HG03520 (cell line): ENCODE results near the gene NOL4L.

Experiments
- ATAC-seq: cut with Tn5 transposase; IDR thresholded peaks from one replicate; pipeline ENCODE4 v1.9.1; 2021; ENCODE audit warnings: mild to moderate bottlenecking, moderate library complexity; ENCODE audit not compliant: unreplicated experiment

The NOL4L gene

GRCh38 chr20:32543570-32544259, 41.4 kb downstream of the NOL4L start:
- no peak for ATAC-seq

- ATAC-seq: no peak
These were observed 42.9 kb downstream of the NOL4L start for GRCh38 chr20:32542259-32542615.

- no peak for ATAC-seq
These were observed 43.5 kb downstream of the NOL4L start for GRCh38 chr20:32541323-32542258.

DNA sequence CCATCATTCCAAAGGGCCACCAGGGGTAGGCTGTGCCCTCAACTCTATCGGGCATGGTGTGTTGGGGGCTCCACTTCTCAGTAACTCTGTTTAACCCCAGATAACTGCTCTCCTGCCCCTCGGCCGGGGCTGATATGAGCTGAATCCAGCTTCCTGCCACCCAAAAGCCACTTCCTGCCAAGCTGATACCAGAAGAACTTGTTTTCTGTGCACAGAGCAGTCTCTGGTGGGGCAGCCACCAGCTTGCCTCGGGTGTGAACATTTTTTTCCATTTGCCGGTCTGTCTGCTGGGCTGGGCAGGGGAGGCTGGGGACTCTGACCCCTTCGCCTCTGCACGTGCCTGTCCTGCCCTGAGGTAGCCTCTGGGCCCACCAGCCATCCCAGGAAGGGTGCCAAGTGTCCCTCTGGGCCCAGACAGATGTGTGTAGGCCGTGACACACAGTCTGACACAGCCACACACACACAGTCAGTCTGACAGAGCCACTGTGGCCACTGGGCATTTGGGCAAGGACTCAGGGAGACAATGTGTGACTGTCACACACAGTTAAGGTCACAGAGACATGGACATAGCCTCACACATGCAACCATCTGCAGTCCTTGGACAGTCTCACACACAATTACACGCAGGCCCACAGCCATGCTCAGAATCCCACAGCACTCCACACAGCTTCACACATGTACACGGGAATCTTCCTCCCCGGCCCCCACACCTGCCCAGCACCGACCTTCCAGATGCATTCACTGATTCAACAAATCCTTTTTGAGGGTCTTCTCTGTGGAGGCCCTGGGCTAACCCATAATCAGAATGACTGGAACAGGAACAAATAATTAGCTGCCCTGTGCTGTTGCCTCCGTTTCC, 45.1 kb downstream of the NOL4L start:
- no peak for ATAC-seq

DNA sequence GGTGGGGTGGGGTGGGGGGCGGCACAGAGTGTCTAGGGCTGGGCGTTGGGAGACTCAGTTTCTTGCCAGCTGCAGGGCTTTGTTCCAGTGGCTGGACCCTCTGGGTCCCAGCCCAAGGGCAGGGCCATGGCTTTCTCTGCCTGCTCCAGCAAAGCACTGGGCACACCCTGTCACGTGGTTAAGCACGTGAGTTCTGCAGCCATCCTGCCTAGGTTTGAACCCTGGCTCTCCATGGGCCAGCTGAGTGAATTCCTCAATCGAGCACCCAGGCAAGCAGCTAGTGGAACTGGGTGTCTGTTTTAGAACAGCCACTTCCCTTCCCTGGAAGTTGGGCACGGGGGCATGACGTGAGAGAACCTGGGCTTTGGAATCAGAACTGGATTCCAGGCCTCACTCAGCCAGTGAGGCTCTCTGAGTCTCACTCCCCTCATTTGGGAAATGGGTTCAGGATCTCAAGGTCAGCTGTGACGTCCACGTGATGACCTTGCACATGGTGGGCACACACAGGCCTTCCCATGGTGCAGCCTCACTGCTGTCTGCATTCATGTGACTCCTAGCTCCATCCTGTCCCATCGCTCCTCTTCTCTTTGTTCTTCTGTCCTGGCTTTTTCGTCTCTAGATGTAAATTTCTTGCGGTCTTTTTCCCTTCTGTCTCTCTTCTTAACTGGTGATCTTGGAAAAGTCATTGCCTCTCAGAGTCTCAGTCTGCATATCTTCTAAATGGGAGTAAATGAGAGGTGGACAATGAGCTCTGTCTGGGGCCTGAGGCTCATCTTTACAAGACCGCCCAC, 45.9 kb downstream of the NOL4L start:
- no peak for ATAC-seq

DNA sequence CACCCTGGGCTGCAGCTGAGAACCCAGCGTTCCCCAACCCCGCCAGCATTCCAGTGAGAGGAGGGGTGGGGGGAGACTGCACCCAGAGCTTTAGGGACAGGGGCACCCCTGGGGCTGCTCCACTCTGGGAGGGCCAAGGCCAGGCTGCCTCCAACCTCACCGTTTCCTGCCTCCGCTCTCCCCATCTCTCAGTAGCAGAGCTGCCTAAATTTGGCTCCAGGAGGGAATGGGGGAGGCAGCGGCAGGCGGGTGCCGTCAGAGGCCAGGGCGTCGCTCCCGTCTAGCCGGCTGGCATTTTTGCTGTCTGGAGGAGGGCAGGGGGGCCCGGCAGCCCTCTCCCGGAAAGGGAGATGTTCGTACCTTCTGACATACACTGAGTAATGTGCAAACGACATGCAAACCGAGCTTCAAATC, 46.6 kb downstream of the NOL4L start:
- ATAC-seq: no peak

- ATAC-seq: no peak
These were observed 47.2 kb downstream of the NOL4L start for GRCh38 chr20:32537657-32538525.

GRCh38 chr20:32536851-32537656, 48.1 kb downstream of the NOL4L start:
- no peak for ATAC-seq

DNA sequence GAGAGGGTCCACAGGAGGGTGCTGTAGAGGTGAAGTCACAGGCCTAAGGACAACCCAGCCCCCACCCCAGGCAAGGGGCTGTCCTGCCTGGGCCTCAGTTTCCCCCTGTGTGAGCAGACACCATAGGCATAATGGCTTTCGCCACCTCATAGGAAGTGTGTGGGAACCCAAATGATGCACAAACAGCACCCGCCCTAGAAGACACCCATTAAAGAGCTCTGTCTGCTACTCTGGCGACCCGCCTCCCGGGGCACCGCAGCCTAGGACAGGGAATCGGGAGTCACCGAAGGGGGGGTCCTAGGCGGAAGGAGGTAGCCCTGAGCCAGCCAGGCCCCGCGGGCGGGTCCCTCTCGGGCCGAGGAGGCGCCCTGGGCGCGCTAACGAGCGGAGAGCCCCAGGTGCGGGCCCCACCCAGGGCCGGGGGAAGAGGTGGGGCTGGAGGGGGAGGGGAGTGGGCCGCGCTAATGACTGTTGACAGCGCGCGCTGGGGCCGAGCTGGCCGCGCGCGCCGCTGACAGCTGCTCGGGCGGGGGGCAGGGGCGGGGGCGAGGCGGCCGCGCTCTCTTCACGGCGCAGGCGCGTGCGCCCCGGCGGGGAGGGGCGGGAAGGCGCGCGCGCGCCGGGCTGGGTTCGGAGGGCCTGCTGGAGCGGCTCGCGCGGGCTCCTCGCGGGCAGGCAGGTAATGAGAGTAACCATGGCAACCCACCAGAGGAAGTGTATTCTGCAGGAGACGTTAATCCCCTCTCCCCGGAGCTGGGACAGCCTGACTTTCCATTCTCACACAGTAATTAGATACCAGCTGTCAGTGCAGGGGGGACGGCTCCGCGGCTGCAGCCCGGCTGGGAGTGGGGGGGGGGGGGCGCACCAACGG, 48.9 kb downstream of the NOL4L start:
- ATAC-seq: peak; percentile 42

DNA sequence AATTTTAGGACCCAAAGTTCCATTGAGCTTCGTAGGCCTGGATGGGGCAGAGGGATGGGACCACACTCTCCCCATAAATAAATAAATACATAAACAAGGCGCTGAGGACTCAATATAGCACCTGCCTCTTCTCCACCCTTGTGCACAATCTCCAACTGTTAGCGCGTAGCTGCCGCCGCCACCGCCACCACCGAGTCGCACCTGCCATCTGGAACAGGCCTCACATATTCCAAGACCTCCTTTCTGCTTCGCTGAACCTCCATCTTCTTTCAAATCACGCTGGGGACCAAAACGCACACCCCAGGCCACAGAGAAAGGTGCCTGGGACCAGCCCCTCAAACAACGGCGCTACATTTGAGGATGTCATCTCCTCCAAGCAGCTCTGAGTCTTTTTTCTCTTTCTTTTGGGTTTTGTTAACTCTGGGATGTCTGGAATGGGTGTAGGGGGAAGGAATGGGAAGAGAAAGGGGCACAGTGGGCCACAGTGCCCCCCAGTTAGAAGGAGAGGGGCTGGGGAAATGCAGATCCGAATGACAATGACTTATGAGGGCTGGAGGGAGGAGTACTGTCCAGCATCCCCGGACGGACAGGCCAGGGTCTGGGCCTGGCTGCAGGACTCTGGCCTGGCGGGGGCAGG, 49.7 kb downstream of the NOL4L start:
- ATAC-seq: no peak

GRCh38 chr20:32534661-32535240, 50.4 kb downstream of the NOL4L start:
- no peak for ATAC-seq

GRCh38 chr20:32533732-32534131, 51.4 kb downstream of the NOL4L start:
- no peak for ATAC-seq

DNA sequence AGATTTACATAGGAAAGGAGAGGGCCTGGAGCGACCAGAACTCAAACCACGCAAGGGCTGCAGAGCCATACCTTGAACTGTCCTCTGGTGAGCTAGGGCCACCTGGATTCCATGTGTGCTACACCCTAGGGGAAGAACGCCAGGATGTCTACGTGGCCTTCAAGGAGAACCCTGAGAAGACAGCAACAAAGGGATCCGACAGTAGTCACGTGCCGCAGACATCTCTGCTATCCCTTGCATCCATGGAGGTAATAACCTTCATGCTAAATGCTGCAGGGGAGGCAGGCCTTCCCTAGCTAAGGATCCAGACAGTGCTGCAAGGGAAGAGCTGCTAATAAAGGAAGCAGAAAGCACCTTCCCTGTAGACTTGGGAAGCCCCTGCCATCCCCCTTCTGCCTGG, 52.9 kb downstream of the NOL4L start:
- ATAC-seq: no peak

- no peak for ATAC-seq
These were observed 56.0 kb downstream of the NOL4L start for GRCh38 chr20:32528905-32529670.

GRCh38 chr20:32528171-32528891, 56.8 kb downstream of the NOL4L start:
- ATAC-seq: no peak
